Right lobe of liver (tissue), 4 donors: ENCODE data around the gene PNMA6A.

Experiments used
- CTCF ChIP-seq, 4 donors: fragments of 200-600 bp in 3 of 4; fragments of 450-650 bp in 1 of 4; IDR thresholded peaks; one replicate each; pipeline versions ENCODE4 v1.5.1 to v1.8.0; 2016 to 2022; ENCODE audit warnings: antibody characterized with exemption in 4 of 4, mild to moderate bottlenecking in 2 of 4
- POLR2A ChIP-seq: fragments of 450-650 bp; IDR thresholded peaks from one replicate; pipeline ENCODE4 v1.6.1; 2017; ENCODE audit warnings: antibody characterized with exemption, mild to moderate bottlenecking
- donor health status: DM: no; HTN: no; CAD: no.
- donor health status: DM: no; HTN: no; CAD: no.
- donor health status: DM: no; HTN: yes; CAD: no.

GRCh38 chrX:153049093-153049492, 23.2 kb upstream of the PNMA6A start:
- no peak for TF ChIP-seq CTCF (IDR thresholded peaks at IDR 0.05)
- no peak for TF ChIP-seq POLR2A
